Inflammatory macrophage treated with lipopolysaccharide for 1 hour (primary cell): Measurements from ENCODE around the gene KCNJ6.

Experiments
- DNase-seq, 2 donors: peaks; one replicate each; pipeline ENCODE4 v3.0.0-alpha.2; 2020 to 2022

Gene KCNJ6

GRCh38 chr21:37631319-37632117, 284.7 kb downstream of the KCNJ6 start:
- no peak for DNase-seq

GRCh38 chr21:37630872-37631271, 285.4 kb downstream of the KCNJ6 start:
- DNase-seq, result no peak

GRCh38 chr21:37628362-37628761, 287.9 kb downstream of the KCNJ6 start:
- DNase-seq, result no peak

GRCh38 chr21:37627561-37627960, 288.7 kb downstream of the KCNJ6 start:
- DNase-seq, result no peak

- no peak for DNase-seq
These were observed 289.2 kb downstream of the KCNJ6 start for GRCh38 chr21:37627074-37627473.

GRCh38 chr21:37626320-37626719, 289.9 kb downstream of the KCNJ6 start:
- no peak for DNase-seq

- DNase-seq, result no peak
These were observed 292.6 kb downstream of the KCNJ6 start for GRCh38 chr21:37623689-37624088.

GRCh38 chr21:37623183-37623582, 293.1 kb downstream of the KCNJ6 start:
- no peak for DNase-seq

- DNase-seq, result no peak
These were observed 293.5 kb downstream of the KCNJ6 start for GRCh38 chr21:37622755-37623154.

GRCh38 chr21:37620401-37620800, 295.9 kb downstream of the KCNJ6 start:
- no peak for DNase-seq

GRCh38 chr21:37619464-37619974, 296.7 kb downstream of the KCNJ6 start:
- no peak for DNase-seq

- no peak for DNase-seq
These were observed 298.2 kb downstream of the KCNJ6 start for GRCh38 chr21:37618081-37618480.

GRCh38 chr21:37615962-37616361, 300.3 kb downstream of the KCNJ6 start:
- DNase-seq, result no peak

GRCh38 chr21:37614351-37614875, 301.8 kb downstream of the KCNJ6 start:
- no peak for DNase-seq

- no peak for DNase-seq
These were observed 309.2 kb downstream of the KCNJ6 start for GRCh38 chr21:37607081-37607480.

- no peak for DNase-seq
These were observed 309.7 kb downstream of the KCNJ6 start for GRCh38 chr21:37606549-37606948.

GRCh38 chr21:37605006-37605405, 311.3 kb downstream of the KCNJ6 start:
- DNase-seq, result no peak

- no peak for DNase-seq
These were observed 313.1 kb downstream of the KCNJ6 start for GRCh38 chr21:37603129-37603528.

GRCh38 chr21:37601915-37602314, 314.3 kb downstream of the KCNJ6 start:
- DNase-seq, result no peak

- no peak for DNase-seq
These were observed 315.2 kb downstream of the KCNJ6 start for GRCh38 chr21:37601027-37601426.

- DNase-seq, result no peak
These were observed 320.3 kb downstream of the KCNJ6 start for GRCh38 chr21:37595944-37596343.

- DNase-seq, result no peak
These were observed 321.7 kb downstream of the KCNJ6 start for GRCh38 chr21:37594472-37594951.

- no peak for DNase-seq
These were observed 322.4 kb downstream of the KCNJ6 start for GRCh38 chr21:37593740-37594471.

GRCh38 chr21:37593015-37593414, 323.2 kb downstream of the KCNJ6 start:
- DNase-seq, result no peak
